Keratinocyte (primary cell): Measurements from ENCODE around the gene LIG1.
A peak's percentile ranks its signal among the peaks of the same experiment; 100 is the strongest.

Experiments
- EZH2 ChIP-seq: IDR thresholded peaks from one replicate; pipeline ENCODE4 v1.6.1; 2012; ENCODE audit warnings: inconsistent platforms, mild to moderate bottlenecking, low read length, moderate library complexity
- TF ChIP-seq, protein P1 (sequence below), 3 experiments: IDR thresholded peaks in 1 of 3; conservative IDR thresholded peaks in 1 of 3; optimal IDR thresholded peaks in 1 of 3; 2 replicates in 2 of 3; 3 replicates in 1 of 3; pipeline versions ENCODE3 to v1.5.1; 2011; ENCODE audit warnings: low read length in 3 of 3, mild to moderate bottlenecking in 3 of 3, moderate library complexity in 2 of 3, control low read depth in 1 of 3, inconsistent platforms in 1 of 3; ENCODE audit not compliant: insufficient read depth in 2 of 3; ENCODE audit errors: extremely low read depth in 1 of 3

GRCh38 chr19:48152551-48152950 is 17.6 kb downstream of the LIG1 start:
- no peak for TF ChIP-seq EZH2
- TF ChIP-seq, protein P1, sequence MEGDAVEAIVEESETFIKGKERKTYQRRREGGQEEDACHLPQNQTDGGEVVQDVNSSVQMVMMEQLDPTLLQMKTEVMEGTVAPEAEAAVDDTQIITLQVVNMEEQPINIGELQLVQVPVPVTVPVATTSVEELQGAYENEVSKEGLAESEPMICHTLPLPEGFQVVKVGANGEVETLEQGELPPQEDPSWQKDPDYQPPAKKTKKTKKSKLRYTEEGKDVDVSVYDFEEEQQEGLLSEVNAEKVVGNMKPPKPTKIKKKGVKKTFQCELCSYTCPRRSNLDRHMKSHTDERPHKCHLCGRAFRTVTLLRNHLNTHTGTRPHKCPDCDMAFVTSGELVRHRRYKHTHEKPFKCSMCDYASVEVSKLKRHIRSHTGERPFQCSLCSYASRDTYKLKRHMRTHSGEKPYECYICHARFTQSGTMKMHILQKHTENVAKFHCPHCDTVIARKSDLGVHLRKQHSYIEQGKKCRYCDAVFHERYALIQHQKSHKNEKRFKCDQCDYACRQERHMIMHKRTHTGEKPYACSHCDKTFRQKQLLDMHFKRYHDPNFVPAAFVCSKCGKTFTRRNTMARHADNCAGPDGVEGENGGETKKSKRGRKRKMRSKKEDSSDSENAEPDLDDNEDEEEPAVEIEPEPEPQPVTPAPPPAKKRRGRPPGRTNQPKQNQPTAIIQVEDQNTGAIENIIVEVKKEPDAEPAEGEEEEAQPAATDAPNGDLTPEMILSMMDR (optimal IDR thresholded peaks at IDR 0.05 in 1 of 3, IDR thresholded peaks at IDR 0.05 in 1 of 3, conservative IDR thresholded peaks at IDR 0.05 in 1 of 3; ENCODE audit: extremely low read depth in 1 of 3, insufficient read depth in 2 of 3, low read length in 3 of 3): peak; percentile 57 to 75 (median 67)
